ENCODE data around the gene CDH13. TPM values are rescaled to one million over a fixed set of nuclear protein-coding genes. Genes with fewer than 3 reads are reported as not detected.

Gene CDH13
- total and polyA plus RNA-seq, 8 donors = 0.12 to 21.4 (median 1.7) TPM; not detected in 1

DNA sequence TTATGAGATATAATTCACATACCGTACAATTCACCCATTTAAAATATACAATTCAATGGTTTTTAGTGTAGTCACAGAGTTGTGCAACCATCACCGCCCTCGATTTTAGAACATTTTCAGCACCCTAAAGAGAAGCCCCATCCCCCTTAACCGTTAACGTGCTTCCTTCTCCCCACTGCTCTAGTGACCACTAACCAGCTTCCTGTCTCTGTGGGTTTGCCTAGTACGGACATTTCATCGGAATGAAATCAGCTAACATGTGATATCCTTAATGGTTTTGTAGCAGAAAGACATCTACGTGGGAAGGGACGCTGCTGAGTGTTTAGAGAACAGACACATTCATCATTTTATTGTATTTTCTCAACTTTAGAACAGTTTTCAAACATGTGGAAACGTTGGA is 1100.2 kb downstream of the CDH13 start:
- H3K4me3 ChIP-seq = no peak overlapping the region
- no peak for DNase-seq
- peaks cover 0 to 3% (median 2%) of the 10 kb centered on the region in 4 donors for H3K9me3 ChIP-seq
- TF ChIP-seq POLR2AphosphoS5 (IDR thresholded peaks at IDR 0.05) (no peak), EP300 (IDR thresholded peaks at IDR 0.05) (no peak), POLR2A (IDR thresholded peaks at IDR 0.05) (no peak)
- TF ChIP-seq, protein P1, sequence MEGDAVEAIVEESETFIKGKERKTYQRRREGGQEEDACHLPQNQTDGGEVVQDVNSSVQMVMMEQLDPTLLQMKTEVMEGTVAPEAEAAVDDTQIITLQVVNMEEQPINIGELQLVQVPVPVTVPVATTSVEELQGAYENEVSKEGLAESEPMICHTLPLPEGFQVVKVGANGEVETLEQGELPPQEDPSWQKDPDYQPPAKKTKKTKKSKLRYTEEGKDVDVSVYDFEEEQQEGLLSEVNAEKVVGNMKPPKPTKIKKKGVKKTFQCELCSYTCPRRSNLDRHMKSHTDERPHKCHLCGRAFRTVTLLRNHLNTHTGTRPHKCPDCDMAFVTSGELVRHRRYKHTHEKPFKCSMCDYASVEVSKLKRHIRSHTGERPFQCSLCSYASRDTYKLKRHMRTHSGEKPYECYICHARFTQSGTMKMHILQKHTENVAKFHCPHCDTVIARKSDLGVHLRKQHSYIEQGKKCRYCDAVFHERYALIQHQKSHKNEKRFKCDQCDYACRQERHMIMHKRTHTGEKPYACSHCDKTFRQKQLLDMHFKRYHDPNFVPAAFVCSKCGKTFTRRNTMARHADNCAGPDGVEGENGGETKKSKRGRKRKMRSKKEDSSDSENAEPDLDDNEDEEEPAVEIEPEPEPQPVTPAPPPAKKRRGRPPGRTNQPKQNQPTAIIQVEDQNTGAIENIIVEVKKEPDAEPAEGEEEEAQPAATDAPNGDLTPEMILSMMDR (IDR thresholded peaks at IDR 0.05) = no peak
- no peaks in the 10 kb centered on the region for H3K27me3 ChIP-seq
- no peaks in the 10 kb centered on the region for H3K36me3 ChIP-seq
- 63 to 71% (median 68%) methylated on average over 10 of the region's 10 CpGs for WGBS, 5 donors
- H3K4me1 ChIP-seq = no peaks in the 10 kb centered on the region
- intact Hi-C loops (cut with DNase I; ENCODE audit: low total_unique reads) = no loop called here
- H3K27ac ChIP-seq = no peak overlapping the region

DNA sequence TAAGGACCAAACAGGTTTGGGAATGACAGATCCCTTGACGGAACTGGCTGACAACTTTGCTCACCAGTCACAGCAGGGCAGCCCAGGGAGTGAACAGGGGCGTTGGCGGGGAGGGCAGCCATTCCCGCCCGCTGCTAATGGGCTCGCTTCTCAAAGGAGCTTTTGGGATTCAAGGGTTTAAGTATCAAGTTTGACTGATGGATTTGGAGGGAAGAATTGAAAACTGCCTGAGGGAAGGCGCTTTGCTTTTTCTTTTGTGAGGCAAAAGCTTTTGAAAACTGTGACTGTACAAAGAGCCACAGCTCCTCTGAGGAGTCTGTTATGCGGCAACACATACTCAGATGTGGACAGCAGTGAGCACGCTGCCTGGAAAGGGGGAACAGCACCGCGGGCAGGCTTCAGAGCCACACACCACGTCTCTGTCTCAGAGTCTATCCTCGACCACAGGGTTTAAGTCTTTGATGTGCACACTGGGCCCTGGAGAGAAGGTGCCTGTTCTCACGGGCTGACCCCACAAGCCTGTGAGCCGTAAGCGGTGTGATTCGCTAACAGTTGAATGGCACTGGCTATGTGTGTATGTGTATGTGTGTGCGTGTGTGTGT is 1101.1 kb downstream of the CDH13 start:
- no peaks in the 10 kb centered on the region for H3K27me3 ChIP-seq
- intact Hi-C loops (cut with DNase I; ENCODE audit: low total_unique reads) = no loop called here
- H3K36me3 ChIP-seq = no peaks in the 10 kb centered on the region
- H3K4me1 ChIP-seq = no peaks in the 10 kb centered on the region
- H3K27ac ChIP-seq = no peak overlapping the region
- WGBS, 5 donors = 64 to 84% (median 79%) methylated on average over 17 to 18 of the region's 18 CpGs
- peaks cover 0 to 3% (median 2%) of the 10 kb centered on the region in 4 donors for H3K9me3 ChIP-seq
- TF ChIP-seq POLR2A (IDR thresholded peaks at IDR 0.05) (no peak), EP300 (IDR thresholded peaks at IDR 0.05) (no peak), POLR2AphosphoS5 (IDR thresholded peaks at IDR 0.05) (no peak)
- TF ChIP-seq, protein P1 (IDR thresholded peaks at IDR 0.05) = no peak
- no peak for DNase-seq
- no peak overlapping the region for H3K4me3 ChIP-seq

DNA sequence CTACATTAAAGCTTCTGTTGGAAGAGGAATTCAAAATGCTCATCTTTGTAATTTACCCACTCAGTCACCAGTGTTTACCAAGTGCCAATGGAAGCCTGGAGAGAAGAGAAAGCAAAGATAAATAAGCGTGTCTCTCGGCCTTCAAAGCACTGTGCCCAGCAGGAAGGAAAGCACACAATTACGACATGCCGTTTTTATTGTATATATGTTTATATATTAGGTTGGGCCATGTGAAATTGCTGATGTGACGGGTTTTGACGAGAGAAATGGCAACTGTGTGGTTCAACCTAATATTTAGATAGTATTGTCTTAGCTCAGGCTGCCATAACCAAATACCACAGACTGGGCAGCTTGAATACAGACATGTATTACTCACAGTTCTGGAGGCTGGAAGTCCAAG is 1101.7 kb downstream of the CDH13 start:
- no peaks in the 10 kb centered on the region for H3K27me3 ChIP-seq
- H3K27ac ChIP-seq = no peak overlapping the region
- no peaks in the 10 kb centered on the region for H3K36me3 ChIP-seq
- WGBS, 5 donors = 32 to 48% (median 38%) methylated on average over 6 of the region's 6 CpGs
- TF ChIP-seq POLR2A (IDR thresholded peaks at IDR 0.05) (no peak), POLR2AphosphoS5 (IDR thresholded peaks at IDR 0.05) (no peak), EP300 (IDR thresholded peaks at IDR 0.05) (no peak)
- TF ChIP-seq, protein P1 (IDR thresholded peaks at IDR 0.05) = no peak
- H3K9me3 ChIP-seq = peaks cover 0 to 3% (median 3%) of the 10 kb centered on the region in 4 donors
- intact Hi-C loops (cut with DNase I; ENCODE audit: low total_unique reads) = no loop called here
- DNase-seq = no peak
- no peaks in the 10 kb centered on the region for H3K4me1 ChIP-seq
- H3K4me3 ChIP-seq = no peak overlapping the region

DNA sequence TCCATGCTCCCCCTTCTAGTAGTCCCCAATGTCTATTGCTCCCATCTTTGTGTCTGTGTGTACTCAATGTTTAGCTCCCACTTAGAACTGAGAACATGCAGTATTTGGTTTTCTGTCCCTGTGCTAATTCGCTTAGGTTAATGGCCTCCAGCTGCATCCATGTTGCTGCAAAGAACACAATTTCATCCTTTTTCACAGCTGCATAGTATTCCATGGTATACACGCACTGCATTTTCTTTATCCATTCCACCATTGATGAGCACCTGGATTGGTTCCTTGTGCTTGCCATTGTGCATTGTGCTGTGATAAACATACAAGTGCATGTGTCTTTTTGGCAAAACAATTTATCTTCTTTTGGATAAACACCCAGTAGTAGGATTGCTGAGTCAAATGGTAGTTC is 1104.0 kb downstream of the CDH13 start:
- H3K27me3 ChIP-seq = no peaks in the 10 kb centered on the region
- no peaks in the 10 kb centered on the region for H3K36me3 ChIP-seq
- TF ChIP-seq, protein P1 (IDR thresholded peaks at IDR 0.05) = no peak
- TF ChIP-seq POLR2AphosphoS5 (IDR thresholded peaks at IDR 0.05) (no peak), POLR2A (IDR thresholded peaks at IDR 0.05) (no peak), EP300 (IDR thresholded peaks at IDR 0.05) (no peak)
- intact Hi-C loops (cut with DNase I; ENCODE audit: low total_unique reads) = no loop called here
- H3K9me3 ChIP-seq = peaks cover 0 to 16% (median 9%) of the 10 kb centered on the region in 4 donors
- DNase-seq = no peak
- 12 to 88% (median 42%) methylated on average over 2 of the region's 2 CpGs for WGBS, 5 donors
- H3K4me1 ChIP-seq = no peaks in the 10 kb centered on the region
- no peak overlapping the region for H3K4me3 ChIP-seq
- no peak overlapping the region for H3K27ac ChIP-seq
